ENCODE measurements around the gene MAN2C1. TPM values are rescaled to one million over a fixed set of nuclear protein-coding genes. Genes with fewer than 3 reads are reported as not detected.

MAN2C1 gene
- total RNA-seq, 2 donors from 2014 or later, result 150 to 224 TPM

- H3K27me3 Mint-ChIP-seq (ENCODE audit: insufficient read depth), result no peaks in the 10 kb centered on the region
- Histone ChIP-seq H3K36me3 (ENCODE audit: control insufficient read depth, insufficient read depth, low read length) (peaks cover 43% of the 10 kb centered on the region), H3K27me3 (ENCODE audit: control insufficient read depth, insufficient read depth, low read length, poor library complexity, severe bottlenecking) (no peaks in the 10 kb centered on the region), H3K9ac (ENCODE audit: extremely low read depth, low read length, poor library complexity, severe bottlenecking) (no peak overlapping the region), H3K4me3 (ENCODE audit: low read length) (no peak overlapping the region), H3K9me3 (ENCODE audit: control insufficient read depth, low read length) (no peaks in the 10 kb centered on the region), H3K4me1 (ENCODE audit: control insufficient read depth, insufficient read depth, low read length) (no peaks in the 10 kb centered on the region), H3K27ac (ENCODE audit: low read depth, low read length) (no peak overlapping the region)
- peak; percentile 43 for TF ChIP-seq CTCF (conservative IDR thresholded peaks at IDR 0.05)
- no peak overlapping the region for H3K4me3 Mint-ChIP-seq
- no peak overlapping the region for H3K27ac Mint-ChIP-seq
- H3K36me3 Mint-ChIP-seq (ENCODE audit: low read depth), result peaks cover 38% of the 10 kb centered on the region
- no peak for DNase-seq
- 89 to 90% methylated on average over 5 to 7 of the region's 7 CpGs for WGBS, 2 experiments (ENCODE audit: insufficient coverage in 1 of 2, insufficient read length in 1 of 2)
- H3K9me3 Mint-ChIP-seq, result no peaks in the 10 kb centered on the region
- H3K4me1 Mint-ChIP-seq, result no peaks in the 10 kb centered on the region
These were observed 5.7 kb downstream of the MAN2C1 start for GRCh38 chr15:75362642-75363249.

GRCh38 chr15:75361989-75362641 is 6.3 kb downstream of the MAN2C1 start:
- no peak for DNase-seq
- Mint-ChIP-seq H3K4me3 (no peak overlapping the region), H3K27me3 (ENCODE audit: insufficient read depth) (no peaks in the 10 kb centered on the region), H3K36me3 (ENCODE audit: low read depth) (peaks cover 38% of the 10 kb centered on the region), H3K9me3 (no peaks in the 10 kb centered on the region), H3K27ac (no peak overlapping the region), H3K4me1 (no peaks in the 10 kb centered on the region)
- no peaks in the 10 kb centered on the region for H3K27me3 ChIP-seq (ENCODE audit: control insufficient read depth, insufficient read depth, low read length, poor library complexity, severe bottlenecking)
- no peaks in the 10 kb centered on the region for H3K4me1 ChIP-seq (ENCODE audit: control insufficient read depth, insufficient read depth, low read length)
- H3K4me3 ChIP-seq (ENCODE audit: low read length), result no peak overlapping the region
- 95 to 98% methylated on average over 8 to 13 of the region's 13 CpGs for WGBS, 2 experiments (ENCODE audit: insufficient coverage in 1 of 2, insufficient read length in 1 of 2)
- no peaks in the 10 kb centered on the region for H3K9me3 ChIP-seq (ENCODE audit: control insufficient read depth, low read length)
- TF ChIP-seq CTCF (conservative IDR thresholded peaks at IDR 0.05), result no peak
- H3K9ac ChIP-seq (ENCODE audit: extremely low read depth, low read length, poor library complexity, severe bottlenecking), result no peak overlapping the region
- H3K27ac ChIP-seq (ENCODE audit: low read depth, low read length), result no peak overlapping the region
- peaks cover 38% of the 10 kb centered on the region for H3K36me3 ChIP-seq (ENCODE audit: control insufficient read depth, insufficient read depth, low read length)

GRCh38 chr15:75361361-75361988 is 6.9 kb downstream of the MAN2C1 start:
- H3K36me3 Mint-ChIP-seq (ENCODE audit: low read depth), result peaks cover 33% of the 10 kb centered on the region

More at GRCh38 chr15:75361361-75361988, 6.9 kb downstream of the MAN2C1 start:
- no peak overlapping the region for H3K4me3 Mint-ChIP-seq
- Histone ChIP-seq H3K36me3 (ENCODE audit: control insufficient read depth, insufficient read depth, low read length) (peaks cover 38% of the 10 kb centered on the region), H3K4me1 (ENCODE audit: control insufficient read depth, insufficient read depth, low read length) (no peaks in the 10 kb centered on the region), H3K4me3 (ENCODE audit: low read length) (no peak overlapping the region), H3K27me3 (ENCODE audit: control insufficient read depth, insufficient read depth, low read length, poor library complexity, severe bottlenecking) (no peaks in the 10 kb centered on the region), H3K9ac (ENCODE audit: extremely low read depth, low read length, poor library complexity, severe bottlenecking) (no peak overlapping the region), H3K27ac (ENCODE audit: low read depth, low read length) (no peak overlapping the region), H3K9me3 (ENCODE audit: control insufficient read depth, low read length) (no peaks in the 10 kb centered on the region)
- no peak for TF ChIP-seq CTCF (conservative IDR thresholded peaks at IDR 0.05)
- no peaks in the 10 kb centered on the region for H3K27me3 Mint-ChIP-seq (ENCODE audit: insufficient read depth)
- no peak overlapping the region for H3K27ac Mint-ChIP-seq
- no peaks in the 10 kb centered on the region for H3K4me1 Mint-ChIP-seq
- WGBS, 2 experiments (ENCODE audit: insufficient coverage in 1 of 2, insufficient read length in 1 of 2), result 94 to 95% methylated on average over 5 to 10 of the region's 10 CpGs
- DNase-seq, result no peak
- no peaks in the 10 kb centered on the region for H3K9me3 Mint-ChIP-seq
